Fibroblast of villous mesenchyme (primary cell): ENCODE data around the gene LDB2. TPM values are rescaled to one million over a fixed set of nuclear protein-coding genes. Genes with fewer than 3 reads are reported as not detected.

Source experiments
- DNase-seq: peaks from one replicate; pipeline ENCODE4 v3.0.0-alpha.2; 2010; ENCODE audit warnings: low read depth
- H3K4me3 ChIP-seq: 2 replicates; pipeline ENCODE4 v1.5.1; 2011; ENCODE audit warnings: low read depth, mild to moderate bottlenecking, low read length
- total RNA-seq: library from RNA; depleted of rRNA; stranded (reverse); fragments of >200 nt; gene quantifications from 2 replicates; pipeline ENCODE4 v1.2.3, GENCODE V29; 2012
- TF ChIP-seq, protein P1 (sequence below): IDR thresholded peaks from 2 replicates; pipeline ENCODE4 v1.5.1; 2012; ENCODE audit warnings: low read depth, mild to moderate bottlenecking, low read length; ENCODE audit not compliant: insufficient read depth

LDB2 gene
- total RNA-seq, 1 donor: 19.9 TPM

- no peak for DNase-seq
- H3K4me3 ChIP-seq: no peak overlapping the region
- TF ChIP-seq, protein P1, sequence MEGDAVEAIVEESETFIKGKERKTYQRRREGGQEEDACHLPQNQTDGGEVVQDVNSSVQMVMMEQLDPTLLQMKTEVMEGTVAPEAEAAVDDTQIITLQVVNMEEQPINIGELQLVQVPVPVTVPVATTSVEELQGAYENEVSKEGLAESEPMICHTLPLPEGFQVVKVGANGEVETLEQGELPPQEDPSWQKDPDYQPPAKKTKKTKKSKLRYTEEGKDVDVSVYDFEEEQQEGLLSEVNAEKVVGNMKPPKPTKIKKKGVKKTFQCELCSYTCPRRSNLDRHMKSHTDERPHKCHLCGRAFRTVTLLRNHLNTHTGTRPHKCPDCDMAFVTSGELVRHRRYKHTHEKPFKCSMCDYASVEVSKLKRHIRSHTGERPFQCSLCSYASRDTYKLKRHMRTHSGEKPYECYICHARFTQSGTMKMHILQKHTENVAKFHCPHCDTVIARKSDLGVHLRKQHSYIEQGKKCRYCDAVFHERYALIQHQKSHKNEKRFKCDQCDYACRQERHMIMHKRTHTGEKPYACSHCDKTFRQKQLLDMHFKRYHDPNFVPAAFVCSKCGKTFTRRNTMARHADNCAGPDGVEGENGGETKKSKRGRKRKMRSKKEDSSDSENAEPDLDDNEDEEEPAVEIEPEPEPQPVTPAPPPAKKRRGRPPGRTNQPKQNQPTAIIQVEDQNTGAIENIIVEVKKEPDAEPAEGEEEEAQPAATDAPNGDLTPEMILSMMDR: no peak
These were observed 302.2 kb downstream of the LDB2 start for GRCh38 chr4:16596267-16596666.

- DNase-seq: no peak
- no peak overlapping the region for H3K4me3 ChIP-seq
- TF ChIP-seq, protein P1: no peak
These were observed 304.3 kb downstream of the LDB2 start for GRCh38 chr4:16594128-16594527.

GRCh38 chr4:16593386-16593785 is 305.1 kb downstream of the LDB2 start:
- no peak overlapping the region for H3K4me3 ChIP-seq
- TF ChIP-seq, protein P1: no peak
- no peak for DNase-seq

- TF ChIP-seq, protein P1: no peak
- no peak overlapping the region for H3K4me3 ChIP-seq
- DNase-seq: no peak
These were observed 307.1 kb downstream of the LDB2 start for GRCh38 chr4:16591272-16591826.

DNA sequence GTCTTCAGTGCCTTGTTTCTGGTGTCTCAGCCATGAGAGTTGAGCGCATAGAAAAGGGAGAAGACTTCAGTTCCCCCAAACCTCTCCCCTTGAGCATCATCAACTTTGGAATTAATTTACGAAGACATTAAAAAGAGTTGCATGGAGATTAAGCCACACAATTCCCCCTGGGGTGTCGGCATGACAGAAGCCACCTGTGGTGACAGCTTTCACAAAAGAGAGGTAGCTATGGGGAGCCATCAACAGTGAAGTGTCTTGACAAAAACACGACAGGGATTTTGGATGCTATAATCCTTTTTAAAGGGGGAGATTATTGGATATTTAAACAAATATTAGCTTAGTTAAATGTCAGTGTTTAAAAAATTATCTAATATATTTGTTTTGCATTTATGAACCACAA is 307.6 kb downstream of the LDB2 start:
- DNase-seq: no peak
- TF ChIP-seq, protein P1: no peak
- H3K4me3 ChIP-seq: no peak overlapping the region

- peak; percentile 24 for DNase-seq
- no peak overlapping the region for H3K4me3 ChIP-seq
- TF ChIP-seq, protein P1: no peak
These were observed 309.8 kb downstream of the LDB2 start for GRCh38 chr4:16588651-16589050.

DNA sequence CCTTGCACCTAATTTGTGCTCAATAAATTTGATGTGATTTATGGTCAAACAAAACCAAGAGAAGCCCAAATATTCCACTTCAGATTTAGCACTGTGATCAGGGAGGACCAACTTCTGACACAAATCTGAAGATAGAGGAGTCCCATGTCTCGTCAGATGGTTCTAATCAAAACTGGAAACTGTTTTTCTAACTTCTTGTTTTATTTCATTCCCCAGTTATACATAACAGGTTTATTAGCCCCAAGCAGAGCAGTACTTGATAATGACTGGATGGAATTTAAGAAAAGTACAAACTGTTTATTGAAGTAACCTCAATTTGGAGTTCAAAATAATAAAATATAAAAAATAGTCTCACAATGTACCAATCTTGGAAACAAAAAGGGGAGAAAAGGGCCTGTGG is 310.3 kb downstream of the LDB2 start:
- TF ChIP-seq, protein P1: no peak
- DNase-seq: peak; percentile 55
- H3K4me3 ChIP-seq: no peak overlapping the region
